OCI-LY7 (cell line): Measurements from ENCODE around the gene TMEM170B. TPM values are rescaled to one million over a fixed set of nuclear protein-coding genes. Genes with fewer than 3 reads are reported as not detected.

Experiments used
- BruUV-seq: library from RNA; stranded (reverse); fragments of 400-500 nt; replicated peaks from 2 replicates; lab custom pipeline; 2021; lab: Mats Ljungman, UMichigan
- CTCF ChIA-PET: fragments of 300-600 bp; sonication (Branson Sonifier 250); formaldehyde crosslinking; loops from one replicate; lab custom pipeline; 2022; ENCODE audit warnings: antibody characterized with exemption; ENCODE audit not compliant: unreplicated experiment; lab: Charles Lee
- POLR2A ChIA-PET: fragments of 300-600 bp; sonication (Branson Sonifier 250); formaldehyde crosslinking; loops from one replicate; lab custom pipeline; 2022; ENCODE audit warnings: antibody characterized with exemption; lab: Charles Lee
- DNase-seq: peaks from one replicate; pipeline ENCODE4 v3.0.0-alpha.2; 2015; ENCODE audit warnings: low spot score
- H2AFZ ChIP-seq: fragments of 200-600 bp; sonication (generic), shearing (Covaris generic); 2 replicates; pipeline ENCODE4 v1.6.1; 2014; ENCODE audit warnings: mild to moderate bottlenecking, antibody characterized with exemption, low read length, moderate library complexity
- H3K27ac ChIP-seq: fragments of 200-600 bp; sonication (generic); 2 replicates; pipeline ENCODE4 v1.5.1; 2014; ENCODE audit warnings: mixed run types, low read depth, mild to moderate bottlenecking, moderate library complexity, low read length, inconsistent platforms; ENCODE audit not compliant: poor library complexity, severe bottlenecking
- H3K36me3 ChIP-seq: fragments of 200-600 bp; sonication (generic); 2 replicates; pipeline ENCODE4 v1.6.1; 2014; ENCODE audit warnings: mild to moderate bottlenecking, antibody characterized with exemption, low read length, moderate library complexity, mixed read lengths; ENCODE audit not compliant: insufficient read depth
- H3K4me1 ChIP-seq: fragments of 200-600 bp; sonication (generic); 2 replicates; pipeline ENCODE4 v1.5.1; 2014; ENCODE audit warnings: mild to moderate bottlenecking, low read length; ENCODE audit not compliant: insufficient read depth, poor library complexity, severe bottlenecking
- H3K4me2 ChIP-seq: fragments of 200-600 bp; sonication (generic); 2 replicates; pipeline ENCODE4 v1.6.1; 2014; ENCODE audit warnings: mild to moderate bottlenecking, low read length
- H3K4me3 ChIP-seq: fragments of 200-600 bp; sonication (generic); 2 replicates; pipeline ENCODE4 v1.5.1; 2014; ENCODE audit warnings: mild to moderate bottlenecking, low read depth, low read length; ENCODE audit not compliant: poor library complexity, severe bottlenecking
- H3K79me2 ChIP-seq: fragments of 200-600 bp; sonication (generic); 2 replicates; pipeline ENCODE4 v1.6.1; 2016; ENCODE audit warnings: low read depth, mild to moderate bottlenecking, low read length, moderate library complexity, mixed read lengths; ENCODE audit not compliant: insufficient read depth
- H3K9me2 ChIP-seq: fragments of 200-600 bp; sonication (generic); 2 replicates; pipeline ENCODE4 v1.6.1; 2016; ENCODE audit warnings: mild to moderate bottlenecking, low read length, mixed read lengths; ENCODE audit not compliant: insufficient read depth
- H3K9me3 ChIP-seq: fragments of 200-600 bp; sonication (generic); 2 replicates; pipeline ENCODE4 v1.6.1; 2014; ENCODE audit warnings: mild to moderate bottlenecking, mixed run types, low read length, mixed read lengths
- H4K20me1 ChIP-seq: fragments of 200-600 bp; sonication (generic); 2 replicates; pipeline ENCODE4 v1.6.1; 2014; ENCODE audit warnings: mild to moderate bottlenecking, antibody characterized with exemption, low read length, moderate library complexity, mixed read lengths; ENCODE audit not compliant: insufficient read depth
- EZH2phosphoT487 ChIP-seq: fragments of 200-600 bp; sonication (generic); IDR thresholded peaks from 2 replicates; pipeline ENCODE4 v1.6.1; 2018; ENCODE audit warnings: low read depth, borderline replicate concordance, mild to moderate bottlenecking, mixed run types, antibody characterized with exemption, low read length, moderate library complexity, mixed read lengths
- intact Hi-C: fragments of 100-400 bp; cut with micrococcal nuclease; formaldehyde crosslinking; loops from one replicate; pipeline ENCODE4 v1.10.0; 2022; ENCODE audit not compliant: unreplicated experiment
- total RNA-seq, 2 experiments: library from RNA; depleted of rRNA in 1 of 2; stranded (reverse); fragments of >200 nt in 1 of 2; shearing (Covaris generic) in 1 of 2; gene quantifications; 2 replicates each; pipeline ENCODE4 v1.2.3, GENCODE V29; 2014 to 2022
- TF ChIP-seq, protein P1 (sequence below): fragments of 200-600 bp; sonication (generic); conservative IDR thresholded peaks from 2 replicates; pipeline ENCODE4 v1.5.1; 2014; ENCODE audit warnings: mild to moderate bottlenecking, antibody characterized with exemption, low read length, moderate library complexity, mixed read lengths

TMEM170B gene
- total RNA-seq, 2 experiments from 2014 or later: 4.1 to 5.6 TPM

GRCh38 chr6:11604215-11604614, 66.7 kb downstream of the TMEM170B start:
- no peak for TF ChIP-seq EZH2phosphoT487
- TF ChIP-seq, protein P1, sequence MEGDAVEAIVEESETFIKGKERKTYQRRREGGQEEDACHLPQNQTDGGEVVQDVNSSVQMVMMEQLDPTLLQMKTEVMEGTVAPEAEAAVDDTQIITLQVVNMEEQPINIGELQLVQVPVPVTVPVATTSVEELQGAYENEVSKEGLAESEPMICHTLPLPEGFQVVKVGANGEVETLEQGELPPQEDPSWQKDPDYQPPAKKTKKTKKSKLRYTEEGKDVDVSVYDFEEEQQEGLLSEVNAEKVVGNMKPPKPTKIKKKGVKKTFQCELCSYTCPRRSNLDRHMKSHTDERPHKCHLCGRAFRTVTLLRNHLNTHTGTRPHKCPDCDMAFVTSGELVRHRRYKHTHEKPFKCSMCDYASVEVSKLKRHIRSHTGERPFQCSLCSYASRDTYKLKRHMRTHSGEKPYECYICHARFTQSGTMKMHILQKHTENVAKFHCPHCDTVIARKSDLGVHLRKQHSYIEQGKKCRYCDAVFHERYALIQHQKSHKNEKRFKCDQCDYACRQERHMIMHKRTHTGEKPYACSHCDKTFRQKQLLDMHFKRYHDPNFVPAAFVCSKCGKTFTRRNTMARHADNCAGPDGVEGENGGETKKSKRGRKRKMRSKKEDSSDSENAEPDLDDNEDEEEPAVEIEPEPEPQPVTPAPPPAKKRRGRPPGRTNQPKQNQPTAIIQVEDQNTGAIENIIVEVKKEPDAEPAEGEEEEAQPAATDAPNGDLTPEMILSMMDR: no peak
- no peak overlapping the region for H2AFZ ChIP-seq
- no peaks in the 10 kb centered on the region for H3K9me2 ChIP-seq
- H3K79me2 ChIP-seq: no peaks in the 10 kb centered on the region
- H4K20me1 ChIP-seq: no peaks in the 10 kb centered on the region
- no peak overlapping the region for H3K27ac ChIP-seq
- H3K4me3 ChIP-seq: no peak overlapping the region
- no TSS peak for BruUV-seq
- H3K4me2 ChIP-seq: no peak overlapping the region
- no peaks in the 10 kb centered on the region for H3K4me1 ChIP-seq
- no peaks in the 10 kb centered on the region for H3K9me3 ChIP-seq
- H3K36me3 ChIP-seq: no peaks in the 10 kb centered on the region
- ChIA-PET CTCF (no interaction called here), POLR2A (no interaction called here)
- DNase-seq: no peak
- intact Hi-C loops: no loop called here

DNA sequence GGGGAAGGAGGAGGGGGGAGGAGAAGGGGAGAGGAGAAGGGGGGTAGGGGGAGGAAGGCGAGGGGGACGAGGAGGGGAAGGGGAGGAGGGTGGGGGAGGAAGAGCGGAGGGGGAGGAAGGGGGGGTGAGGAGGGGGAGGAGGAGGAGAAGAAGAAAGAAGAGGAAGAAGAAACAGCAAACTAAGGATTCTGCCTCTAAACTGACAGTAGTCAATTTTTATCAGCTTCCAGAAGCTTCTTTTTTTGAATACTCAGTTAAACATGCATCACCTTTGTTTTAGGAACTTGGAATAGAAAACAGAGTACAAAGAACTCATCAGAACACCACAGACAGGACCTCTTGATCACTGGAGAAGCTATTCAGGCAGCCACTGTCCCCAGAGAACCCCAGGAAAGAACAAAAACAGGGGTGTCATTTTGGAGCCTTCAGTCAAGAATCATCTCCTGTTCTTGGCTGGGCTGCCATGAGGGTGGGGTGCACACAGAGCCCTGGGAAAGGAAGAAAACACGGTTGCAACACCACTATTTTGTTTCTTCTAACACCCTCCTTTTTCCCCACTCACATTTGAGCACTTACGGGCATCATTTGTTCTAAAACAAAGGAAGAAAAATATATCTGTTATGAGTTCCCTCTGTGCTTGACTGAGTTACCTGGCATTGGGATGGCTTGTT, 67.4 kb downstream of the TMEM170B start:
- Histone ChIP-seq H2AFZ (no peak overlapping the region), H3K4me2 (no peak overlapping the region), H3K4me3 (no peak overlapping the region), H3K36me3 (no peaks in the 10 kb centered on the region), H4K20me1 (no peaks in the 10 kb centered on the region), H3K4me1 (no peaks in the 10 kb centered on the region), H3K9me2 (no peaks in the 10 kb centered on the region), H3K27ac (no peak overlapping the region), H3K9me3 (no peaks in the 10 kb centered on the region), H3K79me2 (no peaks in the 10 kb centered on the region)
- CTCF ChIA-PET: no interaction called here
- no peak for DNase-seq
- no TSS peak for BruUV-seq
- intact Hi-C loops: no loop called here
- POLR2A ChIA-PET: no interaction called here
- TF ChIP-seq EZH2phosphoT487: no peak
- TF ChIP-seq, protein P1: no peak

GRCh38 chr6:11605507-11605905, 68.0 kb downstream of the TMEM170B start:
- no peak for TF ChIP-seq EZH2phosphoT487
- TF ChIP-seq, protein P1: no peak
- no peaks in the 10 kb centered on the region for H4K20me1 ChIP-seq
- H3K4me2 ChIP-seq: no peak overlapping the region
- H3K9me2 ChIP-seq: no peaks in the 10 kb centered on the region
- H3K36me3 ChIP-seq: no peaks in the 10 kb centered on the region
- no peak overlapping the region for H3K27ac ChIP-seq
- no peaks in the 10 kb centered on the region for H3K4me1 ChIP-seq
- no peak for DNase-seq
- POLR2A ChIA-PET: no interaction called here
- H3K4me3 ChIP-seq: no peak overlapping the region
- no peaks in the 10 kb centered on the region for H3K9me3 ChIP-seq
- CTCF ChIA-PET: no interaction called here
- BruUV-seq: no TSS peak
- intact Hi-C loops: no loop called here
- H2AFZ ChIP-seq: no peak overlapping the region
- H3K79me2 ChIP-seq: no peaks in the 10 kb centered on the region
